Muscle of leg (tissue), 11 donors: ENCODE measurements around the gene MAST4. TPM values are rescaled to one million over a fixed set of nuclear protein-coding genes. Genes with fewer than 3 reads are reported as not detected.

Experiments used
- DNase-seq: peaks from one replicate; pipeline ENCODE4 v3.0.0; 2013
- H3K27ac ChIP-seq: one replicate; pipeline ENCODE4 v1.5.1; 2013; ENCODE audit warnings: mild to moderate bottlenecking, low read length, control low read depth
- H3K27me3 ChIP-seq: one replicate; pipeline ENCODE4 v1.6.1; 2013; ENCODE audit warnings: low read length; ENCODE audit not compliant: control insufficient read depth, insufficient read depth
- H3K36me3 ChIP-seq: one replicate; pipeline ENCODE4 v1.6.1; 2013; ENCODE audit warnings: low read length; ENCODE audit not compliant: control insufficient read depth, insufficient read depth
- H3K4me1 ChIP-seq: one replicate; pipeline ENCODE4 v1.6.1; 2013; ENCODE audit warnings: low read length; ENCODE audit not compliant: control insufficient read depth, insufficient read depth
- H3K4me3 ChIP-seq: one replicate; pipeline ENCODE4 v1.5.1; 2013; ENCODE audit warnings: low read length, control low read depth
- H3K9me3 ChIP-seq: replicated peaks from 2 replicates; pipeline ENCODE4 v1.6.1; 2013; ENCODE audit warnings: low read depth, low read length; ENCODE audit not compliant: control insufficient read depth
- WGBS: methylation state at CpG from one replicate; pipeline ENCODE4 v1.1.5; 2013; ENCODE audit warnings: missing lambda C conversion rate; ENCODE audit not compliant: insufficient coverage; 5-methylcytosine and 5-hydroxymethylcytosine counted together
- polyA plus RNA-seq, 8 donors: library from polyadenylated mRNA; unstranded; fragments of 120-200 nt; gene quantifications; one replicate each; pipeline versions ENCODE4 v1.2.1 to v1.2.3, GENCODE V29; 2013; ENCODE audit warnings: inconsistent platforms in 1 of 8, low replicate concordance in 1 of 8; ENCODE audit not compliant: insufficient read length in 8 of 8, insufficient read depth in 1 of 8
- total RNA-seq: library from RNA; stranded (reverse); fragments of 120-200 nt; gene quantifications from one replicate; pipeline ENCODE4 v1.2.4, GENCODE V29; 2013

The MAST4 gene
- total and polyA plus RNA-seq, 9 donors: 7.3 to 15.4 (median 10.9) TPM

- Histone ChIP-seq H3K4me1 (no peaks in the 10 kb centered on the region), H3K27ac (no peak overlapping the region), H3K27me3 (no peaks in the 10 kb centered on the region), H3K4me3 (no peak overlapping the region), H3K36me3 (no peaks in the 10 kb centered on the region), H3K9me3 (no peaks in the 10 kb centered on the region)
- DNase-seq: no peak
- WGBS: no CpG with 5 or more reads among the region's 1 CpG
Observed at GRCh38 chr5:67066815-67067214, 470.6 kb downstream of the MAST4 start.

- H3K4me1 ChIP-seq: no peaks in the 10 kb centered on the region
- no peaks in the 10 kb centered on the region for H3K36me3 ChIP-seq
- no peak overlapping the region for H3K27ac ChIP-seq
- no peaks in the 10 kb centered on the region for H3K9me3 ChIP-seq
- H3K27me3 ChIP-seq: no peaks in the 10 kb centered on the region
- no CpG with 5 or more reads among the region's 3 CpGs for WGBS
- no peak overlapping the region for H3K4me3 ChIP-seq
- no peak for DNase-seq
Observed at GRCh38 chr5:67073045-67073680, 477.0 kb downstream of the MAST4 start.

- WGBS: 100% methylated on average over 1 of the region's 4 CpGs
- no peaks in the 10 kb centered on the region for H3K4me1 ChIP-seq
- no peaks in the 10 kb centered on the region for H3K9me3 ChIP-seq
- no peak overlapping the region for H3K4me3 ChIP-seq
- H3K27me3 ChIP-seq: no peaks in the 10 kb centered on the region
- H3K27ac ChIP-seq: no peak overlapping the region
- H3K36me3 ChIP-seq: no peaks in the 10 kb centered on the region
- no peak for DNase-seq
Observed at GRCh38 chr5:67077296-67077695, 481.1 kb downstream of the MAST4 start.

GRCh38 chr5:67081261-67081660 is 485.1 kb downstream of the MAST4 start:
- no peaks in the 10 kb centered on the region for H3K9me3 ChIP-seq
- no peak overlapping the region for H3K27ac ChIP-seq
- no peak overlapping the region for H3K4me3 ChIP-seq
- no peaks in the 10 kb centered on the region for H3K4me1 ChIP-seq
- H3K36me3 ChIP-seq: no peaks in the 10 kb centered on the region
- no peak for DNase-seq
- 72% methylated on average over 2 of the region's 2 CpGs for WGBS
- no peaks in the 10 kb centered on the region for H3K27me3 ChIP-seq

GRCh38 chr5:67082941-67083340 is 486.7 kb downstream of the MAST4 start:
- H3K9me3 ChIP-seq: no peaks in the 10 kb centered on the region
- no peaks in the 10 kb centered on the region for H3K36me3 ChIP-seq
- H3K4me1 ChIP-seq: no peaks in the 10 kb centered on the region
- DNase-seq: no peak
- no CpG with 5 or more reads among the region's 1 CpG for WGBS
- no peaks in the 10 kb centered on the region for H3K27me3 ChIP-seq
- no peak overlapping the region for H3K4me3 ChIP-seq
- H3K27ac ChIP-seq: no peak overlapping the region

- Histone ChIP-seq H3K36me3 (peaks cover 2% of the 10 kb centered on the region), H3K9me3 (no peaks in the 10 kb centered on the region), H3K4me1 (no peaks in the 10 kb centered on the region), H3K27ac (no peak overlapping the region), H3K27me3 (no peaks in the 10 kb centered on the region), H3K4me3 (no peak overlapping the region)
- DNase-seq: no peak
- no CpG with 5 or more reads among the region's 4 CpGs for WGBS
Observed at GRCh38 chr5:67085616-67086015, 489.4 kb downstream of the MAST4 start.

GRCh38 chr5:67089200-67089725 is 493.1 kb downstream of the MAST4 start:
- Histone ChIP-seq H3K4me3 (no peak overlapping the region), H3K4me1 (no peaks in the 10 kb centered on the region), H3K27ac (no peak overlapping the region), H3K27me3 (no peaks in the 10 kb centered on the region), H3K36me3 (peaks cover 5% of the 10 kb centered on the region), H3K9me3 (no peaks in the 10 kb centered on the region)
- DNase-seq: no peak
- WGBS: 80% methylated on average over 1 of the region's 4 CpGs

- DNase-seq: no peak
- no peak overlapping the region for H3K27ac ChIP-seq
- peaks cover 5% of the 10 kb centered on the region for H3K36me3 ChIP-seq
- H3K4me3 ChIP-seq: no peak overlapping the region
- WGBS: no CpG with 5 or more reads among the region's 2 CpGs
- H3K4me1 ChIP-seq: peaks cover 5% of the 10 kb centered on the region
- H3K9me3 ChIP-seq: no peaks in the 10 kb centered on the region
- H3K27me3 ChIP-seq: no peaks in the 10 kb centered on the region
Observed at GRCh38 chr5:67090040-67090439, 493.8 kb downstream of the MAST4 start.

GRCh38 chr5:67090593-67090992 is 494.4 kb downstream of the MAST4 start:
- no peak for DNase-seq
- H3K4me1 ChIP-seq: peaks cover 8% of the 10 kb centered on the region
- H3K36me3 ChIP-seq: peaks cover 5% of the 10 kb centered on the region
- H3K4me3 ChIP-seq: no peak overlapping the region
- no peaks in the 10 kb centered on the region for H3K27me3 ChIP-seq
- no peak overlapping the region for H3K27ac ChIP-seq
- no peaks in the 10 kb centered on the region for H3K9me3 ChIP-seq
- WGBS: no CpG with 5 or more reads among the region's 5 CpGs

- Histone ChIP-seq H3K4me1 (peaks cover 8% of the 10 kb centered on the region), H3K27ac (peak overlapping the region; percentile 84), H3K4me3 (no peak overlapping the region), H3K36me3 (peaks cover 5% of the 10 kb centered on the region), H3K9me3 (no peaks in the 10 kb centered on the region), H3K27me3 (no peaks in the 10 kb centered on the region)
- no CpG with 5 or more reads among the region's 2 CpGs for WGBS
- DNase-seq: peak; percentile 91
Observed at GRCh38 chr5:67092535-67092934, 496.3 kb downstream of the MAST4 start.

- no peaks in the 10 kb centered on the region for H3K27me3 ChIP-seq
- peaks cover 8% of the 10 kb centered on the region for H3K4me1 ChIP-seq
- no CpG with 5 or more reads among the region's 1 CpG for WGBS
- peaks cover 5% of the 10 kb centered on the region for H3K36me3 ChIP-seq
- H3K27ac ChIP-seq: peak overlapping the region; percentile 84
- peak; percentile 35 for DNase-seq
- H3K9me3 ChIP-seq: no peaks in the 10 kb centered on the region
- H3K4me3 ChIP-seq: no peak overlapping the region
Observed at GRCh38 chr5:67093279-67093678, 497.1 kb downstream of the MAST4 start.
